ENCODE data around the gene TCF12.
"Not testable (repeated sequence)": the region's sequence is repeated elsewhere in the genome, so short reads cannot be mapped to it uniquely, and the experiment has no call there.

DNA sequence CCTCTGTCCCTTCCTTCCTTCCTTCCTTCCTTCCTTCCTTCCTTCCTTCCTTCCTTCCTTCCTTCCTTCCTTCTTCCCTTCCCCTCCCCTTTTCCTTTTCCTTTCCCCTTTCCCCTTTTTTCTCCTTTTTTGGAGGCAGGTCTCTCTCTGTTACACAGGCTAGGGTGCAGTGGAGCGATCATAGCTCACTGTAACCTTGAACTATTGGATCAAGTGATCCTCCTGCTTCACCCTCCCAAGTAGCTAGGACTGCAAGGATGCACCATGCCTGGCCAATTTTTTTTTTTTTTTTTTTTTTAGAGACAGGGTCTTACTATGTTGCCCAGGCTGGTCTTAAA lies 232.4 kb downstream of the TCF12 start:
- TF ChIP-seq, protein P1, sequence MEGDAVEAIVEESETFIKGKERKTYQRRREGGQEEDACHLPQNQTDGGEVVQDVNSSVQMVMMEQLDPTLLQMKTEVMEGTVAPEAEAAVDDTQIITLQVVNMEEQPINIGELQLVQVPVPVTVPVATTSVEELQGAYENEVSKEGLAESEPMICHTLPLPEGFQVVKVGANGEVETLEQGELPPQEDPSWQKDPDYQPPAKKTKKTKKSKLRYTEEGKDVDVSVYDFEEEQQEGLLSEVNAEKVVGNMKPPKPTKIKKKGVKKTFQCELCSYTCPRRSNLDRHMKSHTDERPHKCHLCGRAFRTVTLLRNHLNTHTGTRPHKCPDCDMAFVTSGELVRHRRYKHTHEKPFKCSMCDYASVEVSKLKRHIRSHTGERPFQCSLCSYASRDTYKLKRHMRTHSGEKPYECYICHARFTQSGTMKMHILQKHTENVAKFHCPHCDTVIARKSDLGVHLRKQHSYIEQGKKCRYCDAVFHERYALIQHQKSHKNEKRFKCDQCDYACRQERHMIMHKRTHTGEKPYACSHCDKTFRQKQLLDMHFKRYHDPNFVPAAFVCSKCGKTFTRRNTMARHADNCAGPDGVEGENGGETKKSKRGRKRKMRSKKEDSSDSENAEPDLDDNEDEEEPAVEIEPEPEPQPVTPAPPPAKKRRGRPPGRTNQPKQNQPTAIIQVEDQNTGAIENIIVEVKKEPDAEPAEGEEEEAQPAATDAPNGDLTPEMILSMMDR (IDR thresholded peaks at IDR 0.05): not testable (repeated sequence)
- not testable (repeated sequence) for TF ChIP-seq POLR2A (IDR thresholded peaks at IDR 0.05); POLR2AphosphoS5 (IDR thresholded peaks at IDR 0.05; ENCODE audit: insufficient read depth in 1 of 2, low read depth in 1 of 2)
